B cell (primary cell): ENCODE data around the gene PCSK4. TPM values are rescaled to one million over a fixed set of nuclear protein-coding genes. Genes with fewer than 3 reads are reported as not detected.

ENCODE experiments used
- ATAC-seq: fragments of 200-7000 bp; cut with Tn5 transposase; one replicate; pipeline ENCODE4 v1.10.0; 2021; ENCODE audit warnings: low read depth, mild to moderate bottlenecking, moderate number of reproducible peaks, moderate library complexity
- CTCF ChIA-PET: fragments of 350-600 bp; sonication (Branson Sonifier 250); formaldehyde crosslinking; loops from one replicate; lab custom pipeline; 2021; ENCODE audit warnings: antibody characterized with exemption, inconsistent platforms; lab: Charles Lee
- POLR2A ChIA-PET: fragments of 350-600 bp; sonication (Branson Sonifier 250); formaldehyde crosslinking; loops from one replicate; lab custom pipeline; 2021; ENCODE audit warnings: antibody characterized with exemption; lab: Charles Lee
- DNase-seq: peaks from one replicate; pipeline ENCODE4 v3.0.0; 2013
- H2AFZ ChIP-seq: 2 replicates; pipeline ENCODE4 v1.6.1; 2012; ENCODE audit warnings: mild to moderate bottlenecking, low read depth, low read length; ENCODE audit not compliant: insufficient read depth, poor library complexity, severe bottlenecking
- H3K27ac ChIP-seq, 2 donors: 1 replicate in 1 of 2; 2 replicates in 1 of 2; pipeline ENCODE4 v1.5.1; 2012 to 2013; ENCODE audit warnings: low read length in 2 of 2, mild to moderate bottlenecking in 2 of 2, moderate library complexity in 1 of 2
- H3K27me3 ChIP-seq, 4 experiments: fragments of 200-600 bp in 1 of 4; sonication (generic) in 1 of 4; replicated peaks in 1 of 4; 1 replicate in 2 of 4; 2 replicates in 2 of 4; pipeline versions ENCODE4 v1.6.1 to v1.7.0; 2013 to 2016; ENCODE audit warnings: low read length in 3 of 4, mild to moderate bottlenecking in 2 of 4, mixed read lengths in 1 of 4, moderate library complexity in 1 of 4; ENCODE audit not compliant: insufficient read depth in 4 of 4, control insufficient read depth in 3 of 4; ENCODE audit errors: control extremely low read depth in 1 of 4
- H3K36me3 ChIP-seq, 2 experiments: replicated peaks in 1 of 2; 1 replicate in 1 of 2; 2 replicates in 1 of 2; pipeline versions ENCODE4 v1.6.1 to v1.7.1; 2013; ENCODE audit warnings: low read length in 1 of 2; ENCODE audit not compliant: insufficient read depth in 2 of 2, control insufficient read depth in 1 of 2; ENCODE audit errors: control extremely low read depth in 1 of 2, extremely low read depth in 1 of 2
- H3K4me1 ChIP-seq, 2 donors: fragments of 200-600 bp in 1 of 2; sonication (generic) in 1 of 2; 1 replicate in 1 of 2; 2 replicates in 1 of 2; pipeline versions ENCODE4 v1.5.1 to v1.6.1; 2013 to 2017; ENCODE audit warnings: low read length in 2 of 2; ENCODE audit not compliant: control insufficient read depth in 2 of 2, insufficient read depth in 2 of 2
- H3K4me2 ChIP-seq: replicated peaks from 2 replicates; pipeline ENCODE3; 2012; ENCODE audit warnings: mild to moderate bottlenecking, low read depth, low read length; ENCODE audit not compliant: poor library complexity, severe bottlenecking
- H3K4me3 ChIP-seq, 5 experiments: fragments of 200-600 bp in 1 of 5; sonication (generic) in 1 of 5; 1 replicate in 3 of 5; 2 replicates in 2 of 5; pipeline versions ENCODE4 v1.5.1 to v1.7.0; 2011 to 2016; ENCODE audit warnings: low read length in 4 of 5, mild to moderate bottlenecking in 4 of 5, low read depth in 2 of 5, control low read depth in 1 of 5, moderate library complexity in 1 of 5; ENCODE audit not compliant: insufficient read depth in 1 of 5; ENCODE audit errors: control extremely low read depth in 1 of 5, extremely low read depth in 1 of 5
- H3K79me2 ChIP-seq: fragments of 200-600 bp; sonication (generic); one replicate; pipeline ENCODE4 v1.6.0; 2016; ENCODE audit warnings: low read length; ENCODE audit not compliant: control insufficient read depth, insufficient read depth
- H3K9ac ChIP-seq: fragments of 200-600 bp; sonication (generic); 2 replicates; pipeline ENCODE4 v1.6.1; 2017; ENCODE audit warnings: mild to moderate bottlenecking, low read length, moderate library complexity
- H3K9me3 ChIP-seq, 3 donors: one replicate each; pipeline versions ENCODE4 v1.6.1 to v1.7.1; 2013; ENCODE audit warnings: low read length in 2 of 3; ENCODE audit not compliant: control insufficient read depth in 2 of 3, insufficient read depth in 1 of 3; ENCODE audit errors: control extremely low read depth in 1 of 3
- H4K20me1 ChIP-seq: 2 replicates; pipeline ENCODE4 v1.6.0; 2012; ENCODE audit warnings: mild to moderate bottlenecking, low read length; ENCODE audit not compliant: insufficient read depth, control insufficient read depth, poor library complexity, severe bottlenecking
- H3K27ac Mint-ChIP-seq: one replicate; pipeline ENCODE4 v1.8.0; 2021; ENCODE audit warnings: mixed read lengths
- H3K27me3 Mint-ChIP-seq: one replicate; pipeline ENCODE4 v1.8.0; 2021; ENCODE audit warnings: mixed read lengths
- H3K4me1 Mint-ChIP-seq: one replicate; pipeline ENCODE4 v1.8.0; 2021; ENCODE audit warnings: mixed read lengths
- H3K4me3 Mint-ChIP-seq: one replicate; pipeline ENCODE4 v1.8.0; 2021; ENCODE audit warnings: mixed read lengths
- H3K9me3 Mint-ChIP-seq: one replicate; pipeline ENCODE4 v1.8.0; 2022; ENCODE audit warnings: mixed read lengths; ENCODE audit not compliant: insufficient read depth
- EZH2 ChIP-seq: IDR thresholded peaks from 2 replicates; pipeline ENCODE4 v1.6.1; 2012; ENCODE audit warnings: borderline replicate concordance, low read depth, mild to moderate bottlenecking, moderate library complexity, low read length; ENCODE audit not compliant: insufficient read depth, poor library complexity, severe bottlenecking
- WGBS: methylation state at CpG from one replicate; pipeline ENCODE4 v1.1.5; 2013; ENCODE audit warnings: missing lambda C conversion rate; ENCODE audit not compliant: insufficient coverage; 5-methylcytosine and 5-hydroxymethylcytosine counted together
- intact Hi-C: fragments of 100-400 bp; cut with micrococcal nuclease; formaldehyde crosslinking; loops from one replicate; pipeline ENCODE4 v1.10.0; 2022
- polyA plus RNA-seq: library from polyadenylated mRNA; depleted of rRNA; stranded (reverse); fragments of >200 nt; gene quantifications from 2 replicates; pipeline ENCODE4 v1.2.3, GENCODE V29; 2012
- total RNA-seq, 2 donors: library from RNA; stranded (reverse); fragments of 120-200 nt in 1 of 2; gene quantifications; 1 replicate in 1 of 2; 2 replicates in 1 of 2; pipeline versions ENCODE4 v1.2.3 to v1.2.4, GENCODE V29; 2013 to 2022
- TF ChIP-seq, protein P1 (sequence below): fragments of 200-600 bp; IDR thresholded peaks from one replicate; pipeline ENCODE4 v1.8.0; 2022; ENCODE audit warnings: antibody characterized with exemption, mild to moderate bottlenecking

PCSK4 gene
- total and polyA plus RNA-seq, 2 donors (not counting 1 experiment from before 2014, with no cell fraction given), result 1.1 to 1.3 TPM

DNA sequence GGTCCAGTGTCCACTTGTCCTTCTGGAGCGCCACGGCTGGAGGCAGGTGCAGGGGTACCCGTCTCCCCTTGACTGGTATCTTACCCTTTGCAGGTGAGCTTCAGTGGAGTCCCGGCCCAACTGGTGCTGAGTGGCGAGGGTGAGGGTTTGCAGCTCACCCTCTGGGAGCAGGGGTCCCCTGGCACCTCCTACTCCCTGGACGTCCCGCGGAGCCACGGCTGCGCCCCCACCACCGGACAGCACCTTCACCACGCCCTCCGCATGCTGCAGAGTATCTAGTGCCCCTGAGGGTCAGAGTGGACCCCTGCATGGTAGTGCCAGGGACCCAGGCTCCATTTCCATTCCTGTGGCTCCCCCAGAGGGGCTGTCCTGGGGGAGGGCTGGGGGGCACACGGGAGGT is 44.8 kb upstream of the PCSK4 start:
- Histone ChIP-seq H3K27ac (no peak overlapping the region), H3K79me2 (no peaks in the 10 kb centered on the region), H3K4me3 (no peak overlapping the region), H3K9ac (no peak overlapping the region), H2AFZ (no peak overlapping the region), H3K4me2 (no peak overlapping the region), H3K36me3 (no peaks in the 10 kb centered on the region), H3K4me1 (no peaks in the 10 kb centered on the region), H3K27me3 (peaks cover 0 to 17% (median 0%) of the 10 kb centered on the region in 4 experiments), H3K9me3 (peaks cover 0 to 12% (median 0%) of the 10 kb centered on the region in 3 donors), H4K20me1 (no peaks in the 10 kb centered on the region)
- intact Hi-C loops, result no loop called here
- POLR2A ChIA-PET, result no interaction called here
- no peak for DNase-seq
- peaks cover 17% of the 10 kb centered on the region for H3K27me3 Mint-ChIP-seq
- WGBS, result 88% methylated on average over 13 of the region's 14 CpGs
- CTCF ChIA-PET, result no interaction called here
- ATAC-seq, result no peak
- no peaks in the 10 kb centered on the region for H3K4me1 Mint-ChIP-seq
- TF ChIP-seq EZH2, result no peak
- TF ChIP-seq, protein P1, sequence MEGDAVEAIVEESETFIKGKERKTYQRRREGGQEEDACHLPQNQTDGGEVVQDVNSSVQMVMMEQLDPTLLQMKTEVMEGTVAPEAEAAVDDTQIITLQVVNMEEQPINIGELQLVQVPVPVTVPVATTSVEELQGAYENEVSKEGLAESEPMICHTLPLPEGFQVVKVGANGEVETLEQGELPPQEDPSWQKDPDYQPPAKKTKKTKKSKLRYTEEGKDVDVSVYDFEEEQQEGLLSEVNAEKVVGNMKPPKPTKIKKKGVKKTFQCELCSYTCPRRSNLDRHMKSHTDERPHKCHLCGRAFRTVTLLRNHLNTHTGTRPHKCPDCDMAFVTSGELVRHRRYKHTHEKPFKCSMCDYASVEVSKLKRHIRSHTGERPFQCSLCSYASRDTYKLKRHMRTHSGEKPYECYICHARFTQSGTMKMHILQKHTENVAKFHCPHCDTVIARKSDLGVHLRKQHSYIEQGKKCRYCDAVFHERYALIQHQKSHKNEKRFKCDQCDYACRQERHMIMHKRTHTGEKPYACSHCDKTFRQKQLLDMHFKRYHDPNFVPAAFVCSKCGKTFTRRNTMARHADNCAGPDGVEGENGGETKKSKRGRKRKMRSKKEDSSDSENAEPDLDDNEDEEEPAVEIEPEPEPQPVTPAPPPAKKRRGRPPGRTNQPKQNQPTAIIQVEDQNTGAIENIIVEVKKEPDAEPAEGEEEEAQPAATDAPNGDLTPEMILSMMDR, result no peak
- H3K4me3 Mint-ChIP-seq, result no peak overlapping the region
- no peak overlapping the region for H3K27ac Mint-ChIP-seq
- no peaks in the 10 kb centered on the region for H3K9me3 Mint-ChIP-seq

DNA sequence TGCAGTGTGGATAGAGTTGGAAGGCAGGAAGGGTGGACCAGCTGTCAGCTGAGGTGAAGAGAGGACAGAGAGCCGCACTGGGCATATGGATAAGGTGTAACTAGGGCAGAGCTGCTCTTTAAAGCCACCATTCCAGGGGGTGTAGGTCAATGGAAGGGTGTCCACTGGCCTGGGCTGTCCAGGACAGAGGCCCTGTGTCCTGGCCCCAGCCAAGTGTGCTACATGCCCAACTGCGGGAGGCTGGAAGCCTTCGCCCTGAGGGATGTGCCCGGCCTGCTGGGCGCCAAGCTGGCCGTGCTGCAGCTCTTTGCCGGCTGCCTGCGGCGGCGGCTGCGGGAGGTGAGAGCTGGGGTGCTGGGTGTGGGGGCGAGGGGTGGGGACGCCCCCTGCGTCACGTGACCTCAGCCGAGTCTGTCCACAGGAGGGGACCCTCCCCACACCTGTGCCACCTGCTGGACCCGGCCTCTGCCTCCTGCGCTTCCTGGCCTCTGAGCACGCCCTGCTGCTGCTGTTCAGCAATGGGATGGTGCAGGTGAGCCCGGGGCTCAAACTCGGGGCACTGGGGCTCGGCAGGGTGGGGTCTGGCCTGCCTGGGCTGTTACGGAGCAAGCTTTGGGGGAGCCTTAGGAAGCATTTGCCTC is 43.5 kb upstream of the PCSK4 start:
- H3K4me1 Mint-ChIP-seq, result no peaks in the 10 kb centered on the region
- H3K4me2 ChIP-seq, result no peak overlapping the region
- H3K9me3 ChIP-seq, result peaks cover 0 to 12% (median 0%) of the 10 kb centered on the region in 3 donors
- no peak overlapping the region for H2AFZ ChIP-seq
- CTCF ChIA-PET, result no interaction called here
- H3K9me3 Mint-ChIP-seq, result no peaks in the 10 kb centered on the region
- no peak overlapping the region for H3K9ac ChIP-seq
- no peaks in the 10 kb centered on the region for H3K79me2 ChIP-seq
- no peak overlapping the region for H3K27ac ChIP-seq
- H3K27ac Mint-ChIP-seq, result no peak overlapping the region
- H4K20me1 ChIP-seq, result no peaks in the 10 kb centered on the region
- H3K27me3 Mint-ChIP-seq, result peaks cover 18% of the 10 kb centered on the region
- H3K27me3 ChIP-seq, result peaks cover 0 to 11% (median 0%) of the 10 kb centered on the region in 4 experiments
- POLR2A ChIA-PET, result no interaction called here
- TF ChIP-seq, protein P1, result no peak
- TF ChIP-seq EZH2, result no peak
- intact Hi-C loops, result no loop called here
- WGBS, result 74% methylated on average over 15 of the region's 23 CpGs
- H3K4me3 Mint-ChIP-seq, result no peak overlapping the region
- ATAC-seq (no peak), DNase-seq (no peak)
- H3K4me3 ChIP-seq, result no peak overlapping the region
- no peaks in the 10 kb centered on the region for H3K36me3 ChIP-seq
- H3K4me1 ChIP-seq, result no peaks in the 10 kb centered on the region
